ENCODE data around the gene SNRPD2.

The SNRPD2 gene

GRCh38 chr19:45655073-45655472, 36.7 kb downstream of the SNRPD2 start:
- no peak for DNase-seq

DNA sequence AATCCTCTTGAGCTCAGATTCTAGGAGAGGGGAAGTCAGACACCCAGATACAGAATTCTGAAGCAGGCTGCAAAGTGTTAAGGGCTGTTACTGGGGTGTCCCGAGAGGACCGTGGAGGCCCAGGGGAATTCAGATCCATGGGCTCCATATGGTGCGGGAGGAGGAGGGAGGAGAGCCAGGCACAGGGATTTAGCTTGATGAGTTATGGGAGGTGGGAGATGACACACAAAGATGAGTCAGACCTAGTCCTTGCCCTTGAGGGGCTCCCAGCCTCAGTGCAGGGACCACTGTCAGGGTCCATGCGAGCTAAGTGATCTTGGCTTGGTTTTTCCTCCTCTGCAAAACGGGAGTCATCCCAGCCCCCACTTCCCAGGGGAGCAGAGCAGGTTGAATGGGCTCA, 38.1 kb downstream of the SNRPD2 start:
- no peak for DNase-seq

DNA sequence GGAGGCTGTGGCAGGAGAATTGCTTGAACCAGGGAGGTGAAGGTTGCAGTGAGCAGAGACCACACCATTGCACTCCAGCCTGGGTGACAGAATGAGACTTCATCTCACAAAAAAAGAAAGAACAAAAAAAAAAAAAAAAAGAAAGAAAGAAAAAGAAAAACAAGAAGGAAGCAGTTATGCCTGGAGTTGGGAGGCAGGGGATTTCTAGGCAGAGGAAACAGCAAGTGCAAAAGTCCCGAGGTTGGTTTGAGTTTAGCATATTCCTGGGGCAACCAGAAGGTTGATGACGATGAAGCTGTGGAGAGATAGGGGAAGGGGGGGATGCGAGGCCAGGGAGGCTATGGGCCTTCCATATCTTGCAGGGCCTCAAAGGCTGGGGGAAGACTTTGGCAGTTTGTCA, 41.0 kb downstream of the SNRPD2 start:
- no peak for DNase-seq

DNA sequence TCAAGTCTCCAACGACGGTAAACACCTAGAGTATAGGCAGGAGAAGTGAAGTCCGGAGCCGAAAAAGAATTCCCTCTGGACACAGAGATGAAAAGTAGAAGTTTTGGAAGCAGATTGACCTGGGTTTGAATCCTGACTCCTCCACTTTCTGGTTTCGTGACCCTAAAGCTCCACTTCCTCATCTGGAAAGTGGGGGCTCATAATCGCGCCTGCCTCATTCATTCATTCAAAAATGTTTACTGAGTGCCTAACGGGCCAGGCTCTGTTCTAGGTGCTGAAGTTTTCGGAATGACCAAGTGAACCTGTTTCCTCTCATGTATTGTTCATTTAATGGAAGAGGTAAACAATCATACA, 45.4 kb downstream of the SNRPD2 start:
- DNase-seq = no peak

- DNase-seq = peak; percentile 7
Observed at GRCh38 chr19:45645631-45646344, 46.0 kb downstream of the SNRPD2 start.

- no peak for DNase-seq
Observed at GRCh38 chr19:45645068-45645630, 46.6 kb downstream of the SNRPD2 start.

- DNase-seq = no peak
Observed at GRCh38 chr19:45643927-45644771, 47.6 kb downstream of the SNRPD2 start.

DNA sequence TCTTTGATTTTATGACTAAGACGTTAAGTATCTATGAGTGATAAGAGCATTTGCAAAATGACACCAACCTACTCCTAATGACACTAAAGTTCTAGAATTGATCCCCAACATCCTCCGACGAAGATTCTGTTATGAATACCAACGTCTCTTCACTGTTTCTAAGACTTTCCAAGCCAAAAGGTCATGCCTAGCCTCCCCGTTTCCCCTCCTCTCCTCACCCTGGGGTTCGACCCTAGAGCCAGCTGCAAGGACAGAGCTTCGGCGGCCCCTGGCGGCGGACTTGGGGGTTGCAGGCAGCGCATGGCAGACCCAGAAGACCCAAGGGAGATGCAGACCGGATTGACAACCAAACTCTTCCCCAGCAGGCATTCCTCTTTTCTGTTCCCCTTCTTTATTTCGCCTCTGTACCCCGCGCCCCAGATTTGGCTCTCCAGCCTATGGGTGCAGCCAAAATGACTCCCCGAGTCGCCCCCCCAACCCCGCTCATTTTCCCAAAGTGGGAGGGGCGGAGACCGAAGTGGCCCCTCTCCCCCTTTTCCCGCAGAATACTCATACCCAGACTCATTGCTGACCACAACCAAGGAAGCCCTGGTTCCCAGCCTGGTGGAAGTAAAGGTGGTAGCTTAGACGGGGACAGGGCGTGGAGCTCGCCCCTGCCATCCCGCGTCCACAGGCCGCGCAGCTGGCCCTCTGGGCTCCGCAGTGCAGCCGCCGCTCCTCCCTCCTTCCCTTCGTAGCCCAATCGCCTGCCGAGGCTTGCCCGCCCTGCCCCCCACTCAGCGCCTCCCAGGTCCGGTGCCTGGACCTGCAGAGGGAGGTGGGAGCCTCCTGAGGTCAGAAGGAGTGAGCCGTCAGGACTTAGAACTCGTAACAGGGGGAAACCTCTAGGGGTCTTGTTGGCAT, 48.5 kb downstream of the SNRPD2 start:
- peak; percentile 81 for DNase-seq

DNA sequence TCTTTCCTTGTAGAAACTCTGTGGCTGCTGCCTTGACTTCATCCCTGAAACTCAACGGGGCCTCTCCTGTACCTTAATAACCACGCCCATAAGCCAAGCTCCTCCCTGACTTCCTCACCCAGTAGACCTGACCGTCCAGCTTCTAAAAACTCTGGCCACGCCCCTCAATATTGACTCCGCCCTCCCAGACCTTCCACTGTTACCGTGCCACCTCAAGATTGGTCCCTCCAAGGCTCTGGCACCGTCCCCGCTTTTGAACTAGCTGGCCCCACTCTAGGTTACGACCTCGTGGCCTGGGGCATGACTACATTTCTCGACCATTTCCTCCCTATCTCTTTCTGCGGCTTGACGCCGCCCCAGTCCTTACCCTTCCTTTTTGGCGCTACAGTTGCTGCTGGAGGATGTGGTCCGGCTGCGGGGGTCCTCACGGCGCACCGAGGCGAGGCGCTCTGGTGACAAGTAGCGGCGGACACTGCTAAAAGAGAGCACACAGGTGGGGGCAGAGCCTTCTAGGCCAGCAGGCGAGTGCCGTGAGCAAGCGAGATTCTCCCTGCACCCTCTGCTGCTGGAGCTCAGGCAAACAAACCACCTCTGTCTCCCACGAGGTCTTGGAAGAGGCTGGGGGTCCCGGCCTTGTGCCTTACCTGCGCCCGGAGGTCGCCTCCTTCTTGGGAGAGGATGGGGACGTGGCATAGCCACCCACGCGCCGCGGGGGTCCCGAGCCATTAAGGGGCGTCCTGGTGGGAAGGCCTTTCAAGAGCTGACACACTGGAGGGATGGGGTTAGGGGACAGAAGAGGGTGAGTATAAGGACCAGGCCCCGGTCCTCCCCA, 50.3 kb downstream of the SNRPD2 start:
- DNase-seq = peak; percentile 76

DNA sequence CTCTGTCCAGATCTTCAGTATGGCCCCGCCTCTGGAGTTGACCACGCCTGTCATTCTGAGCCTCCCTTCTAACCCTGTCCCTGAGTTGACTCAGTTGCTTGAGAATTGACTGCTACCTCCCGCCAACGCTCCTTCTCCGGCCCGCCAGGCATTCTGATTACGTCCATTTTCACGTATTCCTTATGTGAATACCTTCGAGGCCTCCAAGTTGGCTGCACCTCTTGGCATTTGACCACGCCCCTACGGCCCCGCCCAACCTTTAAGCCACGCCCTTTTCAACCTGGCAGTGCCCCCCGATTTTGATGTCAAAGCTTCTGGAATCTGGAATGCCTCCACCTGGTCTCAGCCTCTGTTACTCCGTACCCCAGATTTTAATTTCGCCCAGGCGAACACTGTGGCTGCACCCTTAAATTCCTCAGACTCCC, 50.9 kb downstream of the SNRPD2 start:
- DNase-seq = no peak

DNA sequence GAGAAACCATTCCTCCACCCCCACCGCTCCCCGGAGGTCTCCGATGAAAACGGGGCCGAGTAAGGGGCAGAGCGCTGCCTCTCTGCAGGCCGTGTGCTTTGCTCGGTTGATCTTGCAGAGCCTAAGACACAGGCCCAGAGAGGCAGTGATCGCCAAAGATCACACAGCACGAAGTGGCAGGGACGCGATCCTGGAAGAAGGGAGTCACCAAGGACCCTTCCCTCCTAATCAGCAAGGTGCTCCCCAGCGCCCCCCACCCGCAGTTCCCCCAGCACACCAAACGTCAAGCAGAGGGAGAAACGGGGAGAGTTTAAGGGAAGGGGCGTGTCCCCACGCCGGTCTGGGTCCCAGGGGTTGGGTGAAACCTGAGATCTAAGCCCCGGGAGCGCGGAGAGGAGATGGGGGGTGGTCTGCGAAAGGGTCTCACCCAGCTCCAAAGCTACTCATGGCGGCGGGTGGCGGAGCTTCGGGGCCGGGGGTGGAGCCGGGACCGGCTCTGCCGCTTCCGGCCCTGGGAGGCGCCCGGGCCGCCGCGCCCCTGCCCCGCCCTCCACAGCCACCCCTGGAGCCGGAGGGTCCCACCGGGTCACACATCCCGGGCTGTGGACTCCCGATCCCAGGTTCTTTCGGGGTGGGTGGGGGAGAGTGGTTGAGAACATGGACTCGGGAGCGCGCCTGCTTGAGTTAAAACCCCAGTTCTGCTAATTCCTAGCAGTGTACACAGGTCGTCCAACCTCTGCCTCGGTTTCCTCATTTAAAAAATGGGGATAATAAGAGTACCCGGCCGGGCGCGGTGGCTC, 52.6 kb downstream of the SNRPD2 start, which contains the start of gene EML2:
EML2 (minus strand) TSS at position 468 of the 800 bp plus-strand sequence; CDS start at position 447, 21 bp downstream.
- peak; percentile 35 for DNase-seq

DNA sequence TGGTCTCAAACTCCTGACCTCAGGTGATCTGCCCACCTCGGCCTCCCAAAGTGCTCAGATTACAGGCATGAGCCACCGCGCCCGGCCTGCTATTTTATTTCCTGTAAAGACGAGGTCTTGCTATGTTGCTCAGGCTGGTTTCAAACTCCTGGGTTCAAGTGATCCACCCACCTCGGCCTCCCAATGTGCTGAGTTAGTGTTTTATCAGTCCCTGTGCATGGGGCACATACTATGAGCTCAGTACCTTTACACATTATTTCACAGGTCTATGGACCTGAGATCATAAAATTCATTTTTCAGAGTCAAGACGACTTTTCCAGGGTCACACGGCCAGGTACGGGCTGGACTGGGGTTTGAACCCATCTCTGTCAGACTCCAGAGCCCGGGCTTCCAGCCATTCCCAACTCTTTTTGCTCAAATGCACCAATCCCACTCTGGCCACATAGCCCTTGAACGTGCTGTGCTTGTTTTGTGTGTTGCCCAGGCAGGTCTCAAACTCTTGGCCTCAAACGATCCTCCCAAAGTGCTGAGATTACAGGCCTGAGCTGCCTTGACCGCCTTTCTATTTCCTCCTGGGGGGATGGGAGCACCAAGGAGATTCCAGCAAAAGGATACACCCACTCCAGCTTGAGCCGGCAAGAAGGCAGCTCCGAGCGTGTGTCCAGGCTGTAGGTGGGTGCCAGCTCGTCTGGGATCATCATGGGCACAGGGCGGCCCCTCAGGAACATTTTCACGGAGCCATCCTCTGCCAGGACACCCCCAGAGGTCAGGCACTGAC, 53.7 kb downstream of the SNRPD2 start:
- no peak for DNase-seq

Measured in DMS79 treated with DMSO at 0.1 percent for 48 hours (cell line).